Activated CD8-positive, alpha-beta T cell treated with anti-CD3 and anti-CD28 coated beads for 36 hours (primary cell): Measurements from ENCODE around the gene SDC3. TPM values are rescaled to one million over a fixed set of nuclear protein-coding genes. Genes with fewer than 3 reads are reported as not detected.

Experiments used
- ATAC-seq: fragments of 200-7000 bp; cut with Tn5 transposase; one replicate; pipeline ENCODE4 v1.10.0; 2021; ENCODE audit warnings: mild to moderate bottlenecking, moderate library complexity
- CTCF ChIA-PET: fragments of 350-600 bp; sonication (Branson Sonifier 250); formaldehyde crosslinking; loops from one replicate; lab custom pipeline; 2021; ENCODE audit warnings: antibody characterized with exemption; lab: Charles Lee
- POLR2A ChIA-PET: fragments of 350-600 bp; sonication (Branson Sonifier 250); formaldehyde crosslinking; loops from one replicate; lab custom pipeline; 2021; ENCODE audit warnings: antibody characterized with exemption; lab: Charles Lee
- DNase-seq: peaks from one replicate; pipeline ENCODE4 v3.0.0-alpha.2; 2020
- H3K27ac Mint-ChIP-seq: one replicate; pipeline ENCODE4 v1.8.0; 2021; ENCODE audit warnings: mild to moderate bottlenecking, mixed read lengths
- H3K27me3 Mint-ChIP-seq: one replicate; pipeline ENCODE4 v1.8.0; 2021; ENCODE audit warnings: mixed read lengths
- H3K36me3 Mint-ChIP-seq: one replicate; pipeline ENCODE4 v1.8.0; 2021; ENCODE audit warnings: low read depth, mixed read lengths
- H3K4me1 Mint-ChIP-seq: one replicate; pipeline ENCODE4 v1.8.0; 2021; ENCODE audit warnings: low read depth, mixed read lengths
- H3K4me3 Mint-ChIP-seq: one replicate; pipeline ENCODE4 v1.8.0; 2021; ENCODE audit warnings: mild to moderate bottlenecking, moderate library complexity, mixed read lengths
- H3K9me3 Mint-ChIP-seq: one replicate; pipeline ENCODE4 v1.8.0; 2021; ENCODE audit warnings: mixed read lengths
- CTCF ChIP-seq: fragments of 200-600 bp; IDR thresholded peaks from one replicate; pipeline ENCODE4 v1.8.0; 2022; ENCODE audit warnings: antibody characterized with exemption, mild to moderate bottlenecking
- intact Hi-C: fragments of 100-400 bp; cut with micrococcal nuclease; formaldehyde crosslinking; loops from one replicate; pipeline ENCODE4 v1.10.0; 2022
- total RNA-seq, 2 experiments: library from RNA; stranded (reverse); gene quantifications; one replicate each; pipeline ENCODE4 v1.2.3, GENCODE V29; 2021

The SDC3 gene
- total RNA-seq, 2 experiments from 2014 or later: 0.04 to 0.14 TPM

GRCh38 chr1:30846587-30846986, 62.0 kb downstream of the SDC3 start:
- no peak for DNase-seq

DNA sequence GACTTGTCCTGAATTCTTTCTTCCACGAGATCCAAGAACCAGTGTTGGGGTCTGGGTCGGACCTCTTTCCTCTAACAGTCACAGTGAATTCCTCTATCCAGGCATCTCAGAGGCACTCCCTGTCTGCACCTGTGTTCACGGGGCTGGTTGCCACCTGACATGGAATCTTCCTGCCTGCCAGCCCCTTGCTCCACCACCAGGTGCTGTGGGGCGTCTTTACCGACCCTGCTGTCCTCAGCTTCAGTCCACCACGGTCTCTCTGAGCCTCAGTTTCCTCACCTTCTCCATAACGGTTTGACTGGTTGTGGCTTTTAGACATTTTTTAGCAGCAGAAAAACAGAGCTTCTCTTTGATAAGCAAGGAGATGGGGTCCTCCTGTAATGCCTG, 62.7 kb downstream of the SDC3 start:
- CTCF ChIA-PET: interaction anchor here (0.8 kb wide), 1 partner anchor 44 kb away, joined by 3 read pairs; no protein-coding TSS in a partner anchor
- H3K9me3 Mint-ChIP-seq: no peaks in the 10 kb centered on the region
- no peak overlapping the region for H3K27ac Mint-ChIP-seq
- no peak overlapping the region for H3K4me3 Mint-ChIP-seq
- H3K36me3 Mint-ChIP-seq: no peaks in the 10 kb centered on the region
- no peak for DNase-seq
- peaks cover 57% of the 10 kb centered on the region for H3K27me3 Mint-ChIP-seq
- intact Hi-C loops: no loop called here
- POLR2A ChIA-PET: no interaction called here
- no peaks in the 10 kb centered on the region for H3K4me1 Mint-ChIP-seq
- no peak for ATAC-seq
- no peak for TF ChIP-seq CTCF

More at GRCh38 chr1:30846587-30846986, 62.0 kb downstream of the SDC3 start:
- CTCF ChIA-PET: interaction anchor here (0.8 kb wide), 1 partner anchor 44 kb away, joined by 3 read pairs; no protein-coding TSS in a partner anchor
- H3K27me3 Mint-ChIP-seq: peaks cover 52% of the 10 kb centered on the region
- no peaks in the 10 kb centered on the region for H3K4me1 Mint-ChIP-seq
- H3K27ac Mint-ChIP-seq: no peak overlapping the region
- POLR2A ChIA-PET: interaction anchor here (0.7 kb wide), 1 partner anchor 19 kb away, joined by 3 read pairs; no protein-coding TSS in a partner anchor
- no peaks in the 10 kb centered on the region for H3K9me3 Mint-ChIP-seq
- ATAC-seq: no peak
- H3K4me3 Mint-ChIP-seq: no peak overlapping the region
- H3K36me3 Mint-ChIP-seq: no peaks in the 10 kb centered on the region
- TF ChIP-seq CTCF: no peak
- intact Hi-C loops: no loop called here

DNA sequence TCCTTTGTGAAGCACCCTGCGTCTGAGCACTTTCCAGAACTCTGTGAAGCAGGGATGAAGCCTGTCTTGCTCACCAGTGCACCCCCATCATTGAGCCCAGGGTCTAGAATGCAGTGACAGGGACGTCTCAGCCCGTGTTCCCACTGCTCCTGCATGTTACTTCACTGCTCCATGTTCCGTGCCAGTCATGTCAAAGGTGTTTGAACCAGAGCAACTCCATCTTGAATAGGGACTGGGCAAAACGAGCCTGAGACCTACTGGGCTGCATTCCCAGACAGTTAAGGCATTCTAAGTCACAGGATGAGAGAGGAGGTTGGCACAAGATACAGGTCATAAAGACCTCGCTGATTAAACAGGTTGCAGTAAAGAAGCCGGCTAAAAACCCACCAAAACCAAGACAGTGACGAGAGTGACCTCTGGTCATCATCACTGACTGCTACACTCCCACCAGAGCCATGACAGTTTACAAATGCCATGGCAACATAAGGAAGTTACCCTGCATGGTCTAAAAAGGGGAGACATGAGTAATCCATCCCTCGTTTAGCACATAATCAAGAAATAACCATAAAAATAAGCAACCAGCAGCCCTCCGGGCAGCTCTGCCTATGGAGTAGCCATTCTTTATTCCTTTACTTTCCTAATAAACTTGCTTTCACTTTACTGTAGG, 63.2 kb downstream of the SDC3 start:
- intact Hi-C loops: no loop called here
- no peak for TF ChIP-seq CTCF
- no peaks in the 10 kb centered on the region for H3K4me1 Mint-ChIP-seq
- H3K27ac Mint-ChIP-seq: no peak overlapping the region
- ChIA-PET POLR2A (no interaction called here), CTCF (no interaction called here)
- no peaks in the 10 kb centered on the region for H3K36me3 Mint-ChIP-seq
- no peaks in the 10 kb centered on the region for H3K9me3 Mint-ChIP-seq
- ATAC-seq (no peak), DNase-seq (no peak)
- peaks cover 60% of the 10 kb centered on the region for H3K27me3 Mint-ChIP-seq
- no peak overlapping the region for H3K4me3 Mint-ChIP-seq

GRCh38 chr1:30844631-30845030, 63.9 kb downstream of the SDC3 start:
- Mint-ChIP-seq H3K27me3 (peaks cover 61% of the 10 kb centered on the region), H3K27ac (no peak overlapping the region), H3K4me3 (no peak overlapping the region), H3K4me1 (no peaks in the 10 kb centered on the region), H3K36me3 (no peaks in the 10 kb centered on the region), H3K9me3 (no peaks in the 10 kb centered on the region)
- no peak for DNase-seq
- no peak for ATAC-seq
- no peak for TF ChIP-seq CTCF
- intact Hi-C loops: no loop called here
- ChIA-PET POLR2A (no interaction called here), CTCF (no interaction called here)

DNA sequence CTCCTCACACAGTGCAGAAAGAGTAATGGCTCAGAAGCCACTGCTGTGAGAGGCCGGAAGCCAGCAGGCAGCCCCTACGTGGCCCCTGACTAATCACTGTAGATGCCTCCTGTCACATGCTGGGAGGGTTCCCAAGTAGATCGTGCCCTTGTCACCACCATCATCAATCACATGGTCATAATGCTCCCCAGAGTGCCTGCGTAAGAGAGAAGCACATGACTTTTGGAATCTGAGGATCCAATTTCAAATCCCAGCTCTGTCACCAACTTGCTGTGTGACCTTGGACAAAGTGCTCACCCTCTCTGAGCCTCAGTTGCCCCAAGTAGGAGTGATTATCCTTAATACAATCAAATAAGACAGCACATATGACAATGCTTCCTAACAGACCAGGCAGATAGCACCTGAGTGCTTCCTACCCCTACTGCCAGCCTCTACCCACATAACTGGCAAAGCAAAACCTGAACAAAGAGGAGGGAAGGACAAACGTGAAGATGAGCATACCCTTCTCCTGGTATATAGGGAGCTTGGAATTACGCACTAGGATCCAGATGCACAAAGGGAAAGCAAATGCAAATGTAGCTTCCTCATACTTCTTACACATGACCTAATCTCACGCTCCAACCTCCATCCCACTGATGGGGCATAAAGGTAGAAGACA, 65.7 kb downstream of the SDC3 start:
- DNase-seq (no peak), ATAC-seq (peak; percentile 69)
- Mint-ChIP-seq H3K36me3 (no peaks in the 10 kb centered on the region), H3K9me3 (no peaks in the 10 kb centered on the region), H3K4me3 (no peak overlapping the region), H3K4me1 (no peaks in the 10 kb centered on the region), H3K27ac (no peak overlapping the region), H3K27me3 (peaks cover 54% of the 10 kb centered on the region)
- ChIA-PET CTCF (interaction anchor here (1.2 kb wide), 1 partner anchor 39 kb away, joined by 3 read pairs; no protein-coding TSS in a partner anchor), POLR2A (no interaction called here)
- intact Hi-C loops: no loop called here
- no peak for TF ChIP-seq CTCF
